HEK293T (cell line): ENCODE measurements around the gene NIBAN1.

Source experiments
- CTCF ChIA-PET: fragments of 350-600 bp; formaldehyde crosslinking; extraction: SDS; loops from one replicate; lab custom pipeline; 2021; ENCODE audit warnings: antibody characterized with exemption, inconsistent platforms; lab: Yijun Ruan, JAX
- POLR2A ChIA-PET: fragments of 350-600 bp; formaldehyde crosslinking; extraction: SDS; loops from one replicate; lab custom pipeline; 2020; ENCODE audit warnings: antibody characterized with exemption, inconsistent platforms; lab: Yijun Ruan, JAX
- DNase-seq: peaks from one replicate; pipeline ENCODE4 v3.0.0; 2012; ENCODE audit warnings: mixed read lengths; ENCODE audit errors: extremely low spot score
- ARNT ChIP-seq: fragments of 450-650 bp; IDR thresholded peaks from 2 replicates; pipeline ENCODE4 v1.6.1; 2017; ENCODE audit warnings: mild to moderate bottlenecking
- BHLHE40 ChIP-seq: fragments of 450-650 bp; IDR thresholded peaks from 2 replicates; pipeline ENCODE4 v1.6.1; 2016; ENCODE audit warnings: mild to moderate bottlenecking, moderate library complexity, borderline replicate concordance
- CTBP1 ChIP-seq: fragments of 450-650 bp; IDR thresholded peaks from 2 replicates; pipeline ENCODE4 v1.6.1; 2016; ENCODE audit warnings: borderline replicate concordance
- ELF4 ChIP-seq: fragments of 450-650 bp; IDR thresholded peaks from 2 replicates; pipeline ENCODE4 v1.6.1; 2017; ENCODE audit warnings: antibody characterized with exemption
- FOXA1 ChIP-seq: fragments of 450-650 bp; IDR thresholded peaks from 2 replicates; pipeline ENCODE4 v1.6.1; 2016; ENCODE audit warnings: mild to moderate bottlenecking
- FOXK2 ChIP-seq: fragments of 450-650 bp; IDR thresholded peaks from 2 replicates; pipeline ENCODE4 v1.6.1; 2016; ENCODE audit warnings: mild to moderate bottlenecking
- FOXM1 ChIP-seq: fragments of 450-650 bp; IDR thresholded peaks from 2 replicates; pipeline ENCODE4 v1.6.1; 2017; ENCODE audit warnings: mild to moderate bottlenecking, borderline replicate concordance
- HDGF ChIP-seq: fragments of 450-650 bp; IDR thresholded peaks from 2 replicates; pipeline ENCODE4 v1.6.1; 2017; ENCODE audit warnings: antibody characterized with exemption, borderline replicate concordance
- L3MBTL2 ChIP-seq: fragments of 450-650 bp; conservative IDR thresholded peaks from 2 replicates; pipeline ENCODE4 v1.6.1; 2016; ENCODE audit warnings: mild to moderate bottlenecking
- LEF1 ChIP-seq: fragments of 450-650 bp; IDR thresholded peaks from 2 replicates; pipeline ENCODE4 v1.6.1; 2017; ENCODE audit warnings: mild to moderate bottlenecking, borderline replicate concordance
- NFRKB ChIP-seq: fragments of 450-650 bp; IDR thresholded peaks from 2 replicates; pipeline ENCODE4 v1.6.1; 2016; ENCODE audit warnings: mild to moderate bottlenecking, moderate library complexity
- SP1 ChIP-seq: fragments of 450-650 bp; IDR thresholded peaks from 2 replicates; pipeline ENCODE4 v1.6.1; 2017
- SUZ12 ChIP-seq: fragments of 450-650 bp; IDR thresholded peaks from 2 replicates; pipeline ENCODE4 v1.6.1; 2016; ENCODE audit warnings: mild to moderate bottlenecking
- TARDBP ChIP-seq: fragments of 450-650 bp; IDR thresholded peaks from 2 replicates; pipeline ENCODE4 v1.6.1; 2016
- ZNF384 ChIP-seq: fragments of 450-650 bp; IDR thresholded peaks from 2 replicates; pipeline ENCODE4 v1.6.1; 2016
- TF ChIP-seq, protein P1 (sequence below): fragments of 450-650 bp; IDR thresholded peaks from 2 replicates; pipeline ENCODE4 v1.6.1; 2016

Gene NIBAN1

DNA sequence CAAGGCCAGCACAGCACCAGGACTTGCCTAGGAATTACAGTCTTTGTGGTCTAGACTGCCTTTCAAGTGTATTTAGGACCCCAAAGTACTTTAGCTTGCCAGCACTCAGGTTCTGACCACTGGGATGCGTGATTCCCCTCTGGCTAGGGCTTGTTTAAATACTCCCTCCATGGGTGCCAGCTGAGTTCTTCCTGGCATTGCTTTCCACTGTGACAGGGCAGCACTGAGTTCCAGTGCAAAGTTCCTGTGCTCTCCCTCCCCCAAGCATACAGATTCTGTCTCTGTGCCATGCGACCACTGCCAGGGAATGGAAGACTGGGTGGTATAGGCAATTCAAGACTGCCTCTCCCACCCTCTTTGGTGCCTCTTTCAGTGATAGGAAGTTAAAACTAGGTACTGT is 45.9 kb downstream of the NIBAN1 start:
- TF ChIP-seq FOXA1: no peak
- TF ChIP-seq LEF1: no peak
- TF ChIP-seq BHLHE40: no peak
- no peak for TF ChIP-seq TARDBP
- no peak for TF ChIP-seq FOXM1
- no peak for TF ChIP-seq NFRKB
- TF ChIP-seq, protein P1, sequence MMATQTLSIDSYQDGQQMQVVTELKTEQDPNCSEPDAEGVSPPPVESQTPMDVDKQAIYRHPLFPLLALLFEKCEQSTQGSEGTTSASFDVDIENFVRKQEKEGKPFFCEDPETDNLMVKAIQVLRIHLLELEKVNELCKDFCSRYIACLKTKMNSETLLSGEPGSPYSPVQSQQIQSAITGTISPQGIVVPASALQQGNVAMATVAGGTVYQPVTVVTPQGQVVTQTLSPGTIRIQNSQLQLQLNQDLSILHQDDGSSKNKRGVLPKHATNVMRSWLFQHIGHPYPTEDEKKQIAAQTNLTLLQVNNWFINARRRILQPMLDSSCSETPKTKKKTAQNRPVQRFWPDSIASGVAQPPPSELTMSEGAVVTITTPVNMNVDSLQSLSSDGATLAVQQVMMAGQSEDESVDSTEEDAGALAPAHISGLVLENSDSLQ: no peak
- no peak for TF ChIP-seq FOXK2
- TF ChIP-seq CTBP1: no peak
- no peak for TF ChIP-seq ZNF384
- no peak for TF ChIP-seq ELF4
- no peak for TF ChIP-seq SP1
- no peak for TF ChIP-seq L3MBTL2
- TF ChIP-seq ARNT: no peak
- TF ChIP-seq HDGF: no peak
- TF ChIP-seq SUZ12: no peak
- no peak for DNase-seq
- CTCF ChIA-PET: no interaction called here
- POLR2A ChIA-PET: interaction anchor here (0.7 kb wide), 1 partner anchor 17 kb away, joined by 3 read pairs; no protein-coding TSS in a partner anchor
